ENCODE measurements around the gene NFKB1. TPM values are rescaled to one million over a fixed set of nuclear protein-coding genes. Genes with fewer than 3 reads are reported as not detected.

NFKB1 gene
- polyA plus RNA-seq, 4 donors: 25.4 to 28.9 (median 28.0) TPM

- DNase-seq (ENCODE audit: low read depth in 4 of 4, low spot score in 3 of 4): no peak
Observed at GRCh38 chr4:102527695-102528283, 26.6 kb downstream of the NFKB1 start.

GRCh38 chr4:102529977-102530376 is 28.8 kb downstream of the NFKB1 start:
- no peak for DNase-seq (ENCODE audit: low read depth in 4 of 4, low spot score in 3 of 4)

DNA sequence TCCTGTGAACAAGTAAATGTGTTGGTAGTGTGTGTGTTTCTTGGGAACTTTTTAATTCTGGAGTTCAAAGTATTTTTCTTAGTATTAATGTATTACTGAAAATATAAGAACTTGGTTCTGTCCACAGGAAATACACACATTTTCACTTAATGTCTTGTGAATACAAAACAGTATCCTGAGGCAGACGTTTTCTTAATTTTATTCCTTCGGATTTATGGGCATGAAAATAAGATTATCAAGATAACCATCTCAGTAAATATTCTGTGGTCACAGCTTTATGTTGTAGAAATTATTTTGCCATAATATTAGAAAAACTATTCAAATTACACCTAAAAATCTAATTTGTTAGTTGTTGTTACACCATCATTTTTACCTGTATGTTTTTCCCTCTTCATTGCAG is 29.8 kb downstream of the NFKB1 start:
- no peak for DNase-seq (ENCODE audit: low read depth in 4 of 4, low spot score in 3 of 4)

DNA sequence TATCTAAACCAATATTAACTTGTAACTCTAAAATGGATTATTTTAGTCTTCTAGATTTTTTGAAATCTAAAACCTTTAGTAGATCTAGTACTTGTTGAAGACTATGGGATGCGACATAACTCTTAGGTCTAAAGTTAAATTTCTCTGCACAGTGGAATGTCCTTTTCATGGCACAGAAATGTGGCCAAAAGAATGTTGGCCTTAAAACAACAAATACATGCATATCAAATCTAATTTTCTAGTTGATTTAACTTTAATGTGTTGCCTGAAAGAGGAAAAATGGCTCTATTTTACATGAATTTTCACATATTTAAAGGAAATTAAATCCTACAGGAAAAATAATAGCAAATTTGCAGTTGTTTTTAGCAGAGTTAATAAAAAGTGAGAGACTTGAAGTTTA is 30.3 kb downstream of the NFKB1 start:
- DNase-seq (ENCODE audit: low read depth in 4 of 4, low spot score in 3 of 4): no peak

GRCh38 chr4:102533348-102533747 is 32.2 kb downstream of the NFKB1 start:
- DNase-seq (ENCODE audit: low read depth in 4 of 4, low spot score in 3 of 4): no peak

- no peak for DNase-seq (ENCODE audit: low read depth in 4 of 4, low spot score in 3 of 4)
Observed at GRCh38 chr4:102533904-102534303, 32.7 kb downstream of the NFKB1 start.

DNA sequence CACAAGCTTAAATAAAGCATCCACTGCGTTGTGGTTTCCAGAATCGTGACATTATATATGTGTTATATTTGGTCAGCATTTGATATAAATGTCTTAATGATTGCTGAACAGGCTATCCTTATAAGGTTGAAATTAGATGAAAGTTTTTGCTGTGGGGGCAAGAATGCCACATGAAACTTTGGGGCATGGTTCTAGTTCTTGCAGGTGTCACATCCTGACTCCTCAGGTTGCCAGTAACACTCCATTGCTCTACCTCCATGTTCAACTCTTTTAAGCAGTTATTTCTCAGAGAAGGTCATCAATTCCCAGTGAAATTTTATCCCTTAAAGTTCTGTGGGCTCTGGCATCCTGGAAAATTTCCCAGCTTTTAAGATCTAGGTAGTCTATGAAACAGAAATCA is 33.7 kb downstream of the NFKB1 start:
- no peak for DNase-seq (ENCODE audit: low read depth in 4 of 4, low spot score in 3 of 4)

DNA sequence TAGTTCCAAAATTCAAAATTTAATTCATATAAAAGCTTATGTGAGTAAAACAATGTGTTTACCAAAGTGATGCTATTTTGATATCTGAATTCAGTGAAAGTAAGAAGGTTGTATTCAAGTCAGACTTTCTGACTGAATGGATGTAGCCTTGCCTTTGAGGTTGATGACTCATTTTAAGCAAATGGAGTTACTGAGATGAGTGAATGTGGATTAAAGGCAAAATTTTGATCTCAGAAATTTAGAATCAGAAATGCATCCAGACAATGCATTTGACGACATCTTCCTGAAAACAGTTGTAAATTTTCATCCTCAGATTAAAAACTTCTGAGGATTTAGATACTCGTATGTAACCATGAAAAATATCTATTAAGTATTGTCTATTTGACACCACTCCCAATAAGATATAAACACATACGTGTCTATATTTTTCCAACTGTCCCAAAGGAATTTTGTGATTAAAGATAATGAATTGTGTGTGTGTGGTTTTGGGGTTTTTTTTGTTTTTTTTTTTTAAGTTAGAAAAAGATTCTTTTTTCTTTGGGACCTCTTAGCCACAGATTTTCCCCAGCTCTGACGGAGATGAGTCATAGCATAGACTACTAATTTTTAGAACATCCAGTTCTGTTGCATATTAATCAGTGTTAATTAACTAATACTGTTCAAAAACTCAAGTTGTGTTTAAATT is 34.4 kb downstream of the NFKB1 start:
- DNase-seq (ENCODE audit: low read depth in 4 of 4, low spot score in 3 of 4): no peak

DNA sequence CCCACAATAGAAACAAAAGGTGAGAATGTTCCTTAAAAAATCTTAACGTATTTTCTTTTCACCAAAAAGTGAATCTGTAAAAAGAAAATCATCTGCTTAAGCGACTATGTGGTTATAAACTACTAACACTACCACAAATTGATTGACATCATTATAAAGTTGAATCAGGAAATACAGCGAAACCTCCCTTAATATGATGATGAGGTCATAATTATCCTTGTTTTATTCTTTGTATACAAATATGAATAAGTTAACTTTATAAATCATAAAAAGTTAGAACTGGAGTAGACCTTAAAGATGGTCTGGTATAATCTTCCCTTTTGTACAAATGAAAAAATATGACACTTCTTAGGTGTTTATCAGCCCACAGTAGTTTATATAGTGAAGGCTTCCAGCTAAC is 35.6 kb downstream of the NFKB1 start:
- DNase-seq (ENCODE audit: low read depth in 4 of 4, low spot score in 3 of 4): no peak

DNA sequence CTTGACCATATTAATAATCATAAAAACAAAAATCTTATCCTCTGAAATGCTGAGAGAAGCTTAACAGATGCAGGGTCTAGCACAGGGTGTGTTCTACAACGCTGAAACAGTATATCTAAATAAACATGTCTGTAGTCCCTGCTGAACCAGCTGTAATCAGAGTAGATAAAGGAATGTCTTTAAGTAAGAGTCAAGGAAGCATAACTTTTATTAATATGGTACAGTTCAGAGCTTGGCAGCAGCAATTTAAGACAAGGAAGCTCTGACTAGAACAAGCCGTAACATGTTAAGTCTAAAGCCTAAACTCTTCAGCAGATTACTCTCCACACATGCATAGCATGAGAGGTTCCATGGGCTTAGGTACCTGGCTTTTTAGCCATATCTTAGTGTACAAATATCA is 36.1 kb downstream of the NFKB1 start:
- no peak for DNase-seq (ENCODE audit: low read depth in 4 of 4, low spot score in 3 of 4)

GRCh38 chr4:102541697-102542096 is 40.5 kb downstream of the NFKB1 start:
- DNase-seq (ENCODE audit: low read depth in 4 of 4, low spot score in 3 of 4): no peak

- no peak for DNase-seq (ENCODE audit: low read depth in 4 of 4, low spot score in 3 of 4)
Observed at GRCh38 chr4:102543030-102543928, 42.1 kb downstream of the NFKB1 start.

DNA sequence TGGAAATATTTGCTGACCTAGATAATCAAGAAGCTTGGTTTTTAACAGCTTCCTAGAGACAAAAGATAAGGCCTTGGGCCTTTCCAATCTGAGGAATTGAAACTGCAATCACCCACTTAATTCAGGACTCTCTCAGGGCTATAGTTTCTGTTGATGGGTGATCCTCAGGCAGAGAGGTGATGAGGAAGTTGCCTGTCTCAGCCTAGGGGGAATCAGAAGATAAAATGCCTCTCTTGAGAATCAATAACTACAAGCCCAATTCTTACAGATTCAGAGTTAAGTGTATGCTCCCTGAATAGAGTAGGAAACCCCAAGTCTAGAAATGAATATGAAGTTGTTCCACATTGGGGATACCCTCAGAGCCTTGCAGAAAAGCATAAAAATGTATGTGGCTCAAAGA is 45.5 kb downstream of the NFKB1 start:
- DNase-seq (ENCODE audit: low read depth in 4 of 4, low spot score in 3 of 4): no peak

DNA sequence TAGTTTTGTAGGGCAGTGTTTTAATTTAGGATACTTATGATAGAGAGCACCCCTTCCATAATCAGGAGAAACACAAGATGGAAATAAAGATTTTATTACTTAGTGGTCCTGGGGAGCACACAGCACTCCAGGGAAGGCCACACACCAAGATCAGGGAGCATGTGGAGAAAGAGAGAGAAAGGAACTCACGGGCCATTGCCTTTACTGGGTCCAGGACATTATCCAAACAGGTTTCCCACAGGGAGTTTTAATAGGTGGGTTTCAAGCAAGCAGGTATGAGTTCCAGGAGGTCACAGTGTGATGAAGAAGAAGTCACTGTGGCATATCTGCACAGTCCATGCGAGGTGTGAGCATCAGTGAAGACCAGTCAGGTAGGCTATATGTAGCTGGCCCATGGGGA is 46.8 kb downstream of the NFKB1 start:
- DNase-seq (ENCODE audit: low read depth in 4 of 4, low spot score in 3 of 4): no peak

GRCh38 chr4:102551958-102552565 is 50.9 kb downstream of the NFKB1 start:
- DNase-seq (ENCODE audit: low read depth in 4 of 4, low spot score in 3 of 4): no peak

DNA sequence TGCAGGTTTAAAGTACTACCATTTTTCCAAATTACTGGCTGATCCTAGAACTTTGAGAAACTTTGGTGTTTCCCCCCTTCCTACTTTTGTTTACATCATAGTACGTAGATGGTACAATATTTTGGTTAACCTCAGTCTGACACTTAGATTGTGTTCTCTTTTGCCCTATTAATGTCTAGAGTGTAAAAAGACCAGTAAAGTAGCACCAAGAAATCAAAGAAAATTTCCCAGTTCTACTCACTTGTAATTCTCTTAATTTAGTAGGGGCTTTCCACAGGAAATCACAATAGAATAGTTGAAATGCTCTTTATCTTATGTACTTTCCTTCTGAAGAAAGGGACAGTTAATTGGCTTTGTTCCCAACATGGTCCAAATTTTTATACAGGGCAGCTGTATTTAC is 51.6 kb downstream of the NFKB1 start:
- no peak for DNase-seq (ENCODE audit: low read depth in 4 of 4, low spot score in 3 of 4)

GRCh38 chr4:102553982-102554381 is 52.8 kb downstream of the NFKB1 start:
- DNase-seq (ENCODE audit: low read depth in 4 of 4, low spot score in 3 of 4): no peak

DNA sequence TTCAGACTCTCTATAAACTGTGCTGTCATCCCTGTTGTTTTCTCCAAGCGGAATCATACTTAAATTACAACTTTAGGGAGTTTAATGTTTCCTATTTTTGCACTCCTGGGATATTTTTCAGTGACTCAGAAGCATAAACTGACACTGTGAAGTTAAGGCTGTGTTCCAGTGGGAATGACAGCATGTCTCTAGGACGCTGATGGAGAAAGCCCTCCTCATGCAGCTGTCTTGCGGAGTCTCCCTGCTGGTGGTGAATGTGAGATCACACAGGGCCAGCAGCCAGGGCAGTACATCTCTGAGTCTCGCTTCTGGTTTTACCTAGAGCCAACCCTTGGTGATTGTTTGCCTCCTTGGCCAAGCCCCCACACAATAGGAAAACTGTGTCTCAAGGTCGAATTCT is 53.3 kb downstream of the NFKB1 start:
- DNase-seq (ENCODE audit: low read depth in 4 of 4, low spot score in 3 of 4): no peak

DNA sequence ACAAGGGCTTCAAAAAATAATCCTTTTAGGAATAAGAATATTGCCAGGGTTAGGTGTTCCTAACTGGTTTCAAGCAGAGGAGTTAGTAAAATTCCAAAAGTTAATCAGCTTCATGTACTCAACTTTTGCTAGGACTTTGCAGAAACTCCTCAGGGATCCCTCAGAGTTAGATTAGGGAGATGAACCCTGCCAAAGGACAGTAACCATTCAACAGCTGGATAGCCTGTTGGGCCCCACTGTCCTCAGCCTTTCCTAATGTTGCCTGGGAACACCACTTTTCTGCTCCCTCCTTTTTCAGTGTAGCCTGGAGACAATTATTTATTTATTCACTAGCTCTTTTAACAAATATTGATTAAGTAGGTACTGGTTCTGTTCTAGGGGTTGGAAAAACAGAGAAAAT is 53.8 kb downstream of the NFKB1 start:
- no peak for DNase-seq (ENCODE audit: low read depth in 4 of 4, low spot score in 3 of 4)

- DNase-seq (ENCODE audit: low read depth in 4 of 4, low spot score in 3 of 4): no peak
Observed at GRCh38 chr4:102557636-102558035, 56.5 kb downstream of the NFKB1 start.

DNA sequence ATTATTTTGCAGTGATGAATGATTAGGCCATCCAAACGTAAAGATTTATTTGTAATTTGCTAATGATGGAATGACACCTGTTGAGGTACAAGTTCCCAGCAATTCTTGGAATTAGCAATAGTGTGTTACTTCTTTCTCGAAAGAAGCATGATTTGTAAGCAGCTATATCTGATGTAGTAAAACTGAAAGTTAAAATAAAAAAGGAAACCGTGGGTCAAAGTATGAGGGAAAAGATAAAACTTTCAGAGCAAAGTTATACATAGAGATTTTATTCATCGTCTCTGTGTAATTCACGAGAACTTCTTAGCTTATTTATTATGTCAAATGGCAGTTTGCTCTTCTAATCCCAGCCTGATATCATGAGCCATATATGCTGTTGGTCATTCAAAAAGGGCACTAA is 59.0 kb downstream of the NFKB1 start:
- DNase-seq (ENCODE audit: low read depth in 4 of 4, low spot score in 3 of 4): no peak
